Erythroblast (primary cell): Measurements from ENCODE around the gene CARD14.

Experiments
- DNase-seq, 2 experiments: peaks; one replicate each; lab custom pipeline; 2025; lab: John Stamatoyannopoulos, UW
- GATA1 ChIP-seq: IDR thresholded peaks from 2 replicates; pipeline ENCODE4 v1.6.1; 2011; ENCODE audit warnings: low read depth, mild to moderate bottlenecking, control low read depth, low read length, moderate library complexity
- POLR2A ChIP-seq: IDR thresholded peaks from 2 replicates; pipeline ENCODE4 v1.6.1; 2011; ENCODE audit warnings: mild to moderate bottlenecking, low read length

CARD14 gene

DNA sequence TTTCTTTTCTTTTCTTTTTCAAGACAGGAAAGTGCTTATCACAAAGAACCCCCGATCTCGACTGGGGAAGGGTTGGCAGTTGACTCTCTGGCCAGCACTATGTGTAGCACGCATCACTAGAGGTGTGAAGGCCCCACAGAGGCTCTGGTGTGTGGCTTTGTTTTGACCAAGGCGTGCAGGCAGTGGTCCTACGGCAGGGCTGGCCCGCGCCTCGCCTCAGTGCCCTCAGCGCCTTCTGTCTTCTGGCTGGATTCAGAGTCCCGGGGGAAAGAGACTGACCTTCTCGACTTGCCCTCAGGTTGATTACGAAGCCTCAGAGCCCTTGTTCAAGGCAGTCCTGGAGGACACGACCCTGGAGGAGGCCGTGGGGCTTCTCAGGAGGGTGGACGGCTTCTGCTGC is 31.6 kb downstream of the CARD14 start:
- TF ChIP-seq GATA1 (no peak), POLR2A (no peak)
- DNase-seq = no peak

DNA sequence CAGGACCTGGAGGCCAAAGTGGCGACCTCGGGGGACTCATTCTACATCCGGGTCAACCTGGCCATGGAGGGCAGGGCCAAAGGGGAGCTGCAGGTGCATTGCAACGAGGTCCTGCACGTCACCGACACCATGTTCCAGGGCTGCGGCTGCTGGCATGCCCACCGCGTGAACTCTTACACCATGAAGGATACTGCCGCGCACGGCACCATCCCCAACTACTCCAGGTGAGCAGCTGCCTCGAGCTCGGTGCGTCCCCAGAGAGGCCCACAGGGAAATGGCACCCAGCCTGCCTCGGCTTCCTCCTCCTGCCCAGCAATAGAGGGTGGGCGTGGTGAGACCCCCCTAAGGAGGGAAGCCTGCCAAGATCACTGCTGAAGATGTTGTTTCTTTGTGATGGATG is 32.4 kb downstream of the CARD14 start:
- TF ChIP-seq POLR2A = no peak
- TF ChIP-seq GATA1 = no peak

DNA sequence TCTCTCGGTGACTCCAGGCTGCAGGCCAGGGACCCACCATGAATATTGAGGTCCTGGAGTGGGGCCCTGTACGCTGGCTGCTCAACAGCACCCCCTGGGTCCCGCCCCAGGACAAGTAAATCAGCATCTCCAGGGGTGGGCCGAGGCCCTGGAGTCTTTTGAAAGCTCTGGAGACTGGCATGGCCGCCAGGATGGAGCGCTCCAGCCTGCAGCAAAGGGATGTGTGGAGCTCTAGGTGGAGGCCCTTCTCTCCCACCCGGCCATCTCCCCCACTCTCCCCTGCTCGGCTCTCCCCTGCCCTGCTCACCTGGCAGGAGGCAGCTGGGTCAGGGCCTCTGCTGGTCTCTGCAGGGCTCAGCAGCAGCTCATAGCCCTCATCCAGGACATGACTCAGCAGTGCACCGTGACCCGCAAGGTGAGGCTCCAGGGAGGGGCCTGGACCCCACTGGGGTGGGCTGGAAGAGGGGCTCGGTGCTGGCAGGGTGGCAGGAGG is 33.7 kb downstream of the CARD14 start:
- no peak for DNase-seq
- no peak for TF ChIP-seq GATA1
- TF ChIP-seq POLR2A = no peak

More for the DNA sequence above, 32.4 kb downstream of the CARD14 start:
- DNase-seq = no peak

DNA sequence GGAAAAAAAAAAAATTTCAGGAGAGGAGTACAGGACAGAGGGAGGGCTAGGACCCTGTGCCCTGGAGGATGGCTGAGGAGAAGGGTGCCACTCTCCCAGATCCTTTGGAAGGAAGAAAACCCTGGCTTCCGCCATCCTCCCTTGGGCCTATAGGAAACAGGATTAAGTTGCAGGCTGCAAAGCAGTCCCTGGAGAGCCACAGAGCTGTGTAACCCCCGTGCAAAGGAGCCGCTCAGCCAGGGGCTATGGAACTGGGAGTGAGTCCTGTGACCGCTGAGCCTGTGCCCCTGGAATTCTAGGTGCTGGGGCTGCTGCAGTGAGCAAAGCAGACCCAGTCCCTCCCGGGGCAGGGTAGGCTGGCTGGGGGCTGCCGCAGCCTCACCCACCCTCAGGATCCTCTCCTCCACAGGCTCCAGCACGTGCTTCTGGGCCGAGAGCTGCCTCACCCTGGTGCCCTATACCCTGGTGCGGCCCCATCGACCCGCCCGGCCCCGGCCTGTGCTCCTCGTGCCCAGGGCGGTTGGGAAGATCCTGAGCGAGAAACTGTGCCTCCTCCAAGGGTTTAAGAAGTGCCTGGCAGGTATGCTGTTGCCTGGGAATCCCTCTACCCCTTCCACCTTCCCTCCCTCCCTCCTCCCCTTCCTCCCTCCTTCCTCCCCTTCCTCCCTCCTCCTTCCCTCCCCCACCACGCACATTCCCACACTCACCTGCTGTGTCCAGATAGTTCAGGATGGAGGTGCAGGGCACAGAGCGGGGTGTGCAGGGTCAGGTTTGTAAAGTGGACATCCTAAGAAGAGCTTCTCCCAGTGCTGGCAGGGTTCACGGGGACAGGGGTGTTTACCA is 35.0 kb downstream of the CARD14 start:
- no peak for TF ChIP-seq POLR2A
- TF ChIP-seq GATA1 = no peak
- DNase-seq = no peak

DNA sequence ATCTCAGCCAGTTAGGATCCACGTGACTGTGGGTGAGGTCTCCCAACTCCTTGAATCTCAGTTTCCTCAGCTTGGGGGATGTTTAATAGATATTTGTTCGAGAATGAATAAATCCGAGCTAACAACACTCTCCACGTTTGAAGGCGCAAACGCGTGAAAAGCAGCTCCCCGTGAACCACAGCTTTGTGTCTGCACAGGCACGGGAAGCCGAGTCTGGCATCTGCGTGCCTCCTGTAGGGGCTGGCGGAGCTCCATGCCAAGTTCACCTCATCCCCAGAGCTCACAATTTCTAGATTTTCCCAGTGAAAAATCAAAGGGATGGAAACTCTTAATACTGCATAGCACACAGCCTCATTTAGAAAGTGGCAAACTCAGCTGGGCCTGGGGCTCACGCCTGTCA is 36.0 kb downstream of the CARD14 start:
- no peak for TF ChIP-seq GATA1
- no peak for TF ChIP-seq POLR2A
- DNase-seq = no peak

DNA sequence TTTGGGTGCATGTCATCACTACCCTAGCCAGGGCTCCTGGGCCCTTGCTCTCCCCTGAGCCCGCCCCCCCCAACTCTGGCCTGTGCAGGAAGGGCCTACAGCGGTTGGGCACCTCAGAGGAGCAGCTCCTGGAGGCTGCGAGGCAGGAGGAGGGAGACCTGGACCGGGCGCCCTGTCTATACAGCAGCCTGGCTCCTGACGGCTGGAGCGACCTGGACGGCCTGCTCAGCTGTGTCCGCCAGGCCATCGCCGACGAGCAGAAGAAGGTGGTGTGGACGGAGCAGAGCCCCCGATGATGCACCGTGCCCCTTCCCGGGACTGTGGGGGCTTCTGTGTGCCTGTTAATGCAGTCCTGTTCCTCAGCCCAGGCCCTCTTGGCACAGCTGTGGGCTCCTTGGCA is 38.2 kb downstream of the CARD14 start:
- DNase-seq = no peak
- TF ChIP-seq GATA1 = no peak
- TF ChIP-seq POLR2A = no peak

DNA sequence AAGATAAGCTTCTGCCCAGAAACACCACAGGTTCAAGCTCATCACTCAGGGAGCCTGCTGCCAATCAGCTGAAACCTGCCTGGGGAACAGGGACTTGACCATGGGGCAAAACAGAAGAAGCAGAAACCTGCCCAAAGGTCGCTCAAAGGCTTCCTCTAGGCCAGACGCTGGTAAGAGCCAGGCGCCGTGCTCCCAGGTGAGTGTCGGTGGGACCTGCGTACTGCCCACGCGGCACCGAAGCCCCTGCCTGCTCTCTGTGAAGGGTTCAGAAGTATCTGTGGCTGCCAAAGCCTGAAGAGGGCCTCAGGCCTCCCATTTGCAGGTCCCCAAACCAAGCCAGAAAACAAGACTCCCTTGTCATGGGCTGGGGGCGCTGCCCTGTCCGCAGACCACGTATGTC is 39.9 kb downstream of the CARD14 start:
- TF ChIP-seq POLR2A = no peak
- no peak for TF ChIP-seq GATA1
- DNase-seq = no peak

DNA sequence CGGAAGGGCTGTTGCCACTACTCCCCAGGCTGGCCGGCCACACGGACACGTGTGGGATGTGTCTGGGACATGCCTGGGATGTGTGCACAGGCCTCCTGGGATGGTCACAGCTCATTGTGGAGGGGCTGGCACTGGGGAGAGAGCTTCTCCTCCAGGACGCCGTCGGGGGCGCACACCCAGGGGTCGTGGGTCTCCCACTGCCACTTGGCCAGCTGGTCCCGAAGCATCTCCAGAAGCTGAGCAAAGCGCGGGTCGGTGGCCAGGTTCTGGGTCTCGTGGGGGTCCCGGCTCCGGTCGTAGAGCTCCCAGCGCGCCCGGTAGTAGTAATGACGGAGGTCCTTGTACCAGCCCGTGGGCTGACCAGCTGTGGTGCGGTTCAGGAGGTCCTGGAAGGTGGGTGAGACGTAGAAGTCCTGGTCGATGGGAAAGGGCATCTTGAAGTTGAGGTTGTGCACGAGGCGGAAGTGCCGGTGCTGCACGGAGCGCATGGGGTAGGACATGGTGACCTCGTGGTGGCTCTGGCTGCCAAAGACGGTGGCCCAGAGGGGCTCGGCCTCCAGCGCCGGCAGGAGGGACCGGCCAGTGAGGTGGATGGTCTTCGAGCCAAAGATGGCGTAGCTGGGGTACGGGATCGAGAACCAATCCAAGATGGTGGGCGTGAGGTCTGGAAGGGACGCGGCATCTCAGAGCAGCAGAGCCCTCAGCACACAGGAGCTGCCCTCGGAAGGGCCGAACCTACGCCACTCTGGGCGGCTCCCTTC is 40.7 kb downstream of the CARD14 start:
- no peak for DNase-seq
- TF ChIP-seq GATA1 (no peak), POLR2A (no peak)

DNA sequence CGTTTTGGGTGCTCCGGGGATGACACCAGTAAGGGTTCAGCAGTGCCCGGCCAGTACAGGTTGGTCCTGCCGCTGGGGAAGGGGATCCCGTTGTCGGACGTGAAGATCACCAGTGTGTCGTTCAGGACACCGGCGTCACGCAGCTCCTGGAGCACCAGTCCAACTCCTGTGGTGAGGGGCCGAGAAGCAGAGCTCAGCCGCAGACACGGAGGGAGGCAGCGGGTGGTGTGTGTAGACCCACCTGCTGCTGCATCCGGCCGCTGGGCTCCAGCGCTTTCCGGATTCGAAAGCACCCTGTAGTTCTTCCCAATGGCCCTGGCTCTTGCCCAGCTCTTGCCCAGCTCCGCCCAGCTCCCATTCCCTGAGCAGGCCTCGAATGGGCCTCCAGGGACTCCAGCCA is 42.3 kb downstream of the CARD14 start:
- no peak for TF ChIP-seq POLR2A
- TF ChIP-seq GATA1 = no peak
- DNase-seq = no peak

DNA sequence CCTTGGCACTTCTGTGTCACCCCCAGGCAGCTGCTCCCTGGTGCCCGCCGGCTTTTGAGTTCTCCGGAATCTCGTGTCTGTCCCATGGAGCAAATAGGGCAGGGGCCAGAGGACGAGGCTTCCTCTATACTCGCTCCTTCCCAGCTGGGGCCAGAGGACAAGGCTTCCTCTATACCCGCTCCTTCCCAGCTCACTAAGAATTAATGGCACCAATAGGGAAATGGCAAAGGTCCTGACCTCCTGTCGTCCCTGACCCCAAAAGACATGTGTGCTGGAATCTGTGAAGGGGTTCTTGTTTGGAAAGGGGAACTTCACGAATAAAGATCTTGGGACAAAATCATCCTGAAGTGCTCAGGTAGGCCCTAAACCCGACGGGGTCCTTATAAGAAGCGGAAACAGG is 42.7 kb downstream of the CARD14 start:
- TF ChIP-seq GATA1 (no peak), POLR2A (no peak)
- no peak for DNase-seq

DNA sequence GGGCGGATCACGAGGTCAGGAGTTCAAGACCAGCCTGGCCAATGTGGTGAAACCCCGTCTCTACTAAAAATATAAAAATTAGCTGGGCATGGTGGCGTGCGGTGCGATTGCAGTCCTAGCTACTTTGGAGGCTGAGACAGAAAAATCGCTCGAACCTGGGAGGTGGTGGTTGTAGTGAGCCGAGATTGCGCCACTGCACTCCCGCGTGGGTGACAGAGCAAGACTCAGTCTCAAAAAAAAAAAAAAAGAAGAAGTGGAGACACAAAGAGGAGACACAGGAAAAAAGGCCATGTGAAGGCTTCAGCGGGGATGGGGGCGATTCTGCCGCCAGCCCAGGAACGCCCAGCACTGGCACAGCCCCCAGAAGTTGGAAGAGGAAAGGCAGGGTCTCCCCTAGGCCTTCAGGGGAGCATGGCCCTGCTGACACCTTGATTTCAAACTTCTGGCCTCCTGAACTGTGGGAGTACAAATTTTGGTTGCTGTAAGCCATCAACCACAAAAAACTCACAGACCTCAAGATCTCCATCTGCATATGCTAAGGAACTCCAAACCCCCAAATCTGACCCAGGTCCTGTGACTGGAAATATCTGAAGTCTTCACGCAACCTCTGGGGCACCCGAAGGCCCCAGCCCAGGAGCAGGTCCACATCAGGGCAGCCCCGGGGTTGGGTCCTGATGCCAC is 43.3 kb downstream of the CARD14 start:
- TF ChIP-seq POLR2A (no peak), GATA1 (no peak)
- DNase-seq = no peak

DNA sequence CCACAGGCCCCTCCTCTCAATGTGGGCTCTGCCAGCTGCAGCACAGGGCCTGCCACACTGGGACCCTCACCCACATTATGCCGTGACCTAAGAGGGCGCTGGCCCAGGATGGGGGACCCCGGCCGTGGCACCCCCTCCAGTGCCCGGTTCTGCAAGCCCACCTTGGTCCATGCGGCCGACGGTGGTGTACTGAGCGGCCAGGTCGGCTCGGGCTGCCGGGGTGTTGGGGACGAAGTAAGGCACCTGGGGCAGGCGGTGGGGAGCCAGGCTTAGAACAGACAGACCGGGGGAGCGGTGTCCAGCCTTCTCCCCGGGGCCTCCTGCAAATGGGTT is 43.8 kb downstream of the CARD14 start:
- no peak for DNase-seq
- TF ChIP-seq POLR2A (no peak), GATA1 (no peak)

DNA sequence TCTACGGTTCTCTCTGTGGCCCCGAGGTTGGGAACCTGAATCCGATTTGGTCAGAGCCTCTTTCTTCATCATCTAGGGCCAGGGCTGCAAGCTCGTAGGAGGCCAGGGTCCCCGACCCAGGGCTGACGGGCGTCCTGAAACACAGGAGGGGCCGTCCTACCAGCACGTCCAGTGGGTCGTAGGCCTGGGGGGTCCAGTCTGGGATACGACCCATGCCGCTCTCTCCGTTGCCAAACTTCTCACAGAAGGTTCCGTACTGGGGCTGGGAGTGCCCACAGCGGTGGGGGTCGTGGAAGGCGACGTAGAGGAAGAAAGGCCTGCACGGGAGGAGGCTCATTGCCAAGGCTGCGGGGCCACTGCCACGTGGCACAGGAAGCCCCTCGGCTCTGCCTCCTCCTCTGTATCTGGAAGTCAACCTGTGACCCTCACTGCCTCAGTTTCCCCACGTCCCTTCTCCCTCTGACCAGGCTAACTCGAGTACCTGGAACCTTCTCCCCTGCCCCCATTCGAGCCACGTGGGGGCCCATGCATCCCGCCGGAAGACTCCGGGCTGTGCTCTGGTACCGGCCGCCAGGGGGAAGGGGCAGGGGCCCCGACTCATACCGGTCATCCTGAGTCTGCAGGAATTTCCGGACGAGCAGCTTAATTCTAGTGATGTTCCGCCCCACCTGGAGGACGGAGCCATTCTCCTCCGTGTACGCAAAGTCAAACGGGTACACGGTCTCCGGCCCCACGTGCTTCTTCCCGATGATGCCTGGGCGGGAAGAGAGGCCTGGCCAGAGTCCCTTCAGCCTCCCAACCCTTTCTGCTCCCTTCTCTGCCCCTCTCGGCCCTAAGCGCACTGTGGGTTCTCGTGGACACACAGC is 44.4 kb downstream of the CARD14 start:
- TF ChIP-seq POLR2A (no peak), GATA1 (no peak)
- DNase-seq = no peak
